GM13976 (cell line): ENCODE results near the gene GZMM.

ENCODE experiments used
- DNase-seq: peaks from one replicate; pipeline ENCODE4 v3.0.0; 2012; ENCODE audit warnings: low spot score
- in situ Hi-C: fragments of 300-500 bp; cut with MboI; formaldehyde crosslinking; loops from one replicate; pipeline ENCODE4 v1.12.0; 2022; ENCODE audit warnings: low sequenced_read_pairs, mixed read lengths, inconsistent platforms; ENCODE audit not compliant: unreplicated experiment
- TF ChIP-seq, protein P1 (sequence below): IDR thresholded peaks from 2 replicates; pipeline ENCODE4 v1.5.1; 2012; ENCODE audit warnings: borderline replicate concordance, mild to moderate bottlenecking; ENCODE audit not compliant: insufficient read depth; ENCODE audit errors: extremely low read depth, missing control alignments, control extremely low read depth

The GZMM gene

DNA sequence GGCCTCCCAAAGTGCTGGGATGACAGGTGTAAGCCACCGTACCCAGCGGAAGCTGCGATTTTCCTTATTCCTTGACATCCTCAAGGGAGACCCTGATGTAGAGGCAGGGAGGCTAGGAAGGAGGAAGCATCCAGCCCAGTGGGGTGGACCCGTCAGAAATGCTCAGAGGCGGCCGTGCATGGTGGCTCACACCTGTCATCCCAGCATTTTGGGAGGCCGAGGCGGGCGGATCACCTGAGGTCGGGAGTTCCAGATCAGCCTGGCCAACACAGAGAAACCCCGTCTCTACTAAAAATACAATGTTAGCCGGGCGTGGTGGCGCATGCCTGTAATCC lies 11.6 kb downstream of the GZMM start:
- TF ChIP-seq, protein P1, sequence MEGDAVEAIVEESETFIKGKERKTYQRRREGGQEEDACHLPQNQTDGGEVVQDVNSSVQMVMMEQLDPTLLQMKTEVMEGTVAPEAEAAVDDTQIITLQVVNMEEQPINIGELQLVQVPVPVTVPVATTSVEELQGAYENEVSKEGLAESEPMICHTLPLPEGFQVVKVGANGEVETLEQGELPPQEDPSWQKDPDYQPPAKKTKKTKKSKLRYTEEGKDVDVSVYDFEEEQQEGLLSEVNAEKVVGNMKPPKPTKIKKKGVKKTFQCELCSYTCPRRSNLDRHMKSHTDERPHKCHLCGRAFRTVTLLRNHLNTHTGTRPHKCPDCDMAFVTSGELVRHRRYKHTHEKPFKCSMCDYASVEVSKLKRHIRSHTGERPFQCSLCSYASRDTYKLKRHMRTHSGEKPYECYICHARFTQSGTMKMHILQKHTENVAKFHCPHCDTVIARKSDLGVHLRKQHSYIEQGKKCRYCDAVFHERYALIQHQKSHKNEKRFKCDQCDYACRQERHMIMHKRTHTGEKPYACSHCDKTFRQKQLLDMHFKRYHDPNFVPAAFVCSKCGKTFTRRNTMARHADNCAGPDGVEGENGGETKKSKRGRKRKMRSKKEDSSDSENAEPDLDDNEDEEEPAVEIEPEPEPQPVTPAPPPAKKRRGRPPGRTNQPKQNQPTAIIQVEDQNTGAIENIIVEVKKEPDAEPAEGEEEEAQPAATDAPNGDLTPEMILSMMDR, result no peak
- in situ Hi-C loops, result no loop called here
- DNase-seq, result no peak

GRCh38 chr19:556611-557382 lies 12.9 kb downstream of the GZMM start:
- TF ChIP-seq, protein P1, result no peak
- in situ Hi-C loops, result no loop called here
- no peak for DNase-seq

DNA sequence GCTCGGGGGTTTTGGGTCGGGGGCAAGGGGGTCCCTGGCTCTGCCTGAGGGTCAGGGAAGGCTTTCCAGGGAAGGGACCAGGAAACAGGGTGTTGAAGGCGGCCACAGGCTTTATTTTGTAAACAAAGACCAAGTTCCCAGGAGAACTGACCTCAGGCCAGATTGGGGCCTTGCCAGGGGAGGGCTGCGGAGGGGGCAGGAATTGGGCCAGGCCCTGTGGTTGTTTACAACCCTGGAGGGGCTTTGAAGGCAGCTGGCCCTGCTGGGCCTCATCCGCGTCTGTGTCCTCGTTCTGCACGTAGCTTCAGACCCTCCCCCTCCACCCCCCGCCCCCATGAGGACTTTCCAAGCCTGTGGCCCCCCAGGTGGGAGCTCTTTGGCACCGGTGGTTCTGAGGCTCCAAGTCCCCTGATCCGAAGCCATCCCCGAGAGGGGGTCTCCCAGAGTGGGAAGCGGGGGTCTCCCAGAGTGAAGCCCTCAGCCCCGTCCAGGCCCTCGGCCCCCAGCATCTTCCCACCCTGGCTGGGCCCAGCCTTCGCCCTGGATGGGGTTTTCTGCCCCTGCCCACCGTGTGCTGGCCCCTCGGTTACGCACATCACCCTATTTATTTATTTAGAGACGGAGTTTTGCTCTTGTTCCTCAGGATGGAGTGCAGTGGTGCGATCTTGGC lies 15.1 kb downstream of the GZMM start:
- TF ChIP-seq, protein P1, result no peak
- in situ Hi-C loops, result no loop called here
- DNase-seq, result no peak

DNA sequence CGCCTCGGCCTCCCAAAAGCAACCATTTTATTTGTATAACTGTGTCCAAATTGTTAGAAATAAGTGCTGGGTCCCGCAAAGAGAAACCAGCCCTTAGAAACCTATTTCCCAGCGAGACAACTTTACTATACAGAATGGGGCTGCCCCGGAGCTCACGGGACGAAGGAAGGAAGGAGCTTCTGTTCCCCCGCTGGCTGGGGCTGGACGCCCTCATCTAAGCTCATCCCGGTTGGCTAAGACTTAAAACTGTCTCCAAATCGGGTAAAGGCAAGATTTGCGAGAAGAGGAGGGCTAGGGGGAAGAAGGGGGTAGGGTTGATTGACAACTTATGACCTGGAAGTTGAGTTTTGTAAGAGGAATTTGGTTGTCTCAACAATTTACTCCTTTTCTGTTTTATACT lies 16.3 kb downstream of the GZMM start:
- in situ Hi-C loops, result no loop called here
- TF ChIP-seq, protein P1, result no peak
- DNase-seq, result no peak

GRCh38 chr19:566403-566802 lies 22.6 kb downstream of the GZMM start:
- TF ChIP-seq, protein P1, result no peak
- no peak for DNase-seq
- in situ Hi-C loops, result no loop called here

- TF ChIP-seq, protein P1, result no peak
- in situ Hi-C loops, result no loop called here
- DNase-seq, result no peak
These were observed 23.0 kb downstream of the GZMM start for GRCh38 chr19:566844-567243.
